ENCODE measurements around the gene KDM8. TPM values are rescaled to one million over a fixed set of nuclear protein-coding genes. Genes with fewer than 3 reads are reported as not detected.

KDM8 gene
- 1 to 10 TPM; 4.4 to 4.6 TPM for total RNA-seq
- long read RNA-seq, donor 1 = 0 reads
- long read RNA-seq, donor 2, partial matches to known transcripts = 0 of 1 reads
- long read RNA-seq, donor 2, other reads (novel, unspliced or antisense) = 0 of 1 reads

DNA sequence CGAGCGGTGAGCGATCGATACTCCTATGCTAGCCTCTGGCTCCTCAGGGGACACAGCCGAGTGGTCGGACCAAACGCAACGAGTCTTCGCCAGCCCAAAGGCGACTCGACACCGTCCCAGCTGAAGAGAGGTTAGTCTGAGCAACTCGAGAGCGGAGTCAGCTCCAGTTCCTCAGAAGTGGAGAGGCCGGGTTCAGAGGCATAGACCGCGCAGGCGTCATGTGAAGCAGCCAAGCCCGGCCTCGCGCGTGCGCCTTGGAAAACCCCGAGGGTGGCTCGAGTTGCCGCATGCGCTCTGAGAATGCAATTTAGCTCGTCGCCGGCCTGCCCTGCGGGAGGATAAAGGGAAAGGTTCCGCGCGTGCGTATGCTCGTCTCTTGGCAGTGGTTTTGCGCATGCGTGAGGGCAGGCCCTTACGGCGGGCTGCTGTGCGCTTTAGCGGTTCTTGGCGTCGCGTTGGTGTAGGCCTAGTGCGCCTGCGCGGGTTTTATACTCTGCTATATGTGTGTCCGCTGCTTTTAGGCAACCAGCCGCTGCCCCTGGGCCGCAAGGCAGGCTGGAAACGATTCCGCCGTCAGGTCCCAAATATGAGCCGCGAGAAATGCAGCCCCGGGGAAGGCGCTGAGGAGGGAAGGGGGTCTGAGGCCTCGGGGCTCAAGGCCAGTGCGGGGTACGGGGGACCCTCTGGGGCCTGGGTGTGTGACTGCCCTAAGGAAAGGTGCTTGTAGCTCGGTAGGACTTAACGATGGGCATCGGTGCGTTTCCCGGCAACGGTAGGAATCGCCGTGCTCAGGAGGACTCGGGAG is at the start of gene KDM8:
Gene KDM8 (plus strand): TSS at position 20 of the 805 bp plus-strand sequence. CDS start 6,598 bp downstream, outside the sequence.
- intact Hi-C loops (cut with DNase I) = no loop called here

DNA sequence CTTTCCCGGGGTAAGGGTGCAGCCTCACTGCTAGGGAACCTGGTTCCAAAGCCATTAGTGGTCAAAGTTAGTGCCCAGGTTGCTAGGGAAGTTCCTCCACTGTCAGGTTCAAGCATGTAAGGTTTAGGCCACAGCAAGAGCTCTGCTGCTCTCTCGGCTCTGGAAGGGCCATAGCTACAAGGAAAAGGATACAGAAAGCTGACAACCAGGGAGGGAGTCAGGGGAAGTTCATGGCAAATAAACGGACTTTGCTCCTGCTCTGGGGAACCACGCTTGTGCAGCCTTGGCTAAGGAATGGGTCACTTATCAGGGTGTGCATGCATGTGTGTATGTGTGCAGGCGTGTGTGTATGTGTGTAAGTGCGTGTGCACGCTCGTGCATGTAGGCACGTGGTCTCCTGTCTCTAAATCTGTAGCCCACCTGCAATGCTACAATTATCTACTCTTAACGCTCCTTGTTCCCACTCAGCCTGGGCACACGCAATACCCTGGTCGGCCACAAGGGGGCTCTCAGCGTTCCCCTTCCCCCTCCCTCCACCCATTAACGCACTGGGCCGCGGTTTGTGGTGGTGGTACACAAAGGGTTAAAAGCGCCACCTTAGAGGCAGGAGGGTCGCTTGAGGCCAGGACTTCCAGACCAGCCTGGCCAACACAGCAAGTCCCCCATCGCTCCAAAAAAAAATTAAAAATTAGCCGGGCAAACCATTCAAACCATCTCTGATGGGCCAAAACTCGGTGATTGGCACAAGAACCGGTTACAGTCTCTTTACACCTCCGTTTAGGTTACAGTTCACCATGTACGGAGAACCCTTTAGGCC is 48.4 kb upstream of the KDM8 start:
- DNase-seq (ENCODE audit: low spot score) = peak; percentile 89
- intact Hi-C loops (cut with DNase I) = loop anchor here in 1 of 2 donors (10.0 kb wide), 1 partner anchor 300 kb away; no protein-coding TSS in a partner anchor

More for the DNA sequence above, at the start of gene KDM8:
- peak; percentile 100 for DNase-seq (ENCODE audit: low spot score)

DNA sequence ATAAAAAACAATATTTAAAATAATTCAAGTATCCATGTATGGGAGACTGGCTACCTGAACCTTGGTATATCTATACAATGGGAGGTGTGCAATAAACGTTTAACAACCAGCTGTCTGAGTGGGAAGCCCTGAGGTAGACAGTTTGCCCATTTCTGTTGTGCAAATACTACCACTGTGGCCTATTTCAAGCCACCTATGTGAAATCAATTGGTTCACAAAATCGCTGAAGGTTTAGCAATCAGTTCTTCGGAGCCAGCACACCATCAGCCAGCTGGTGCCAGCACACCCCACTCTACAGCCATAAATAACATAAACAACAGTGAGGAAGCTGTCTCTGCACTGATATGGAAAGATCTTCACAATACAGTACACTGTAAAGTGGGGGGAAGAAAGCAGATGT is 46.7 kb upstream of the KDM8 start:
- intact Hi-C loops (cut with DNase I) = loop anchor here in 1 of 2 donors (10.0 kb wide), 1 partner anchor 298 kb away; no protein-coding TSS in a partner anchor
- no peak for DNase-seq (ENCODE audit: low spot score)

- intact Hi-C loops (cut with DNase I) = no loop called here
- DNase-seq (ENCODE audit: low spot score) = no peak
Observed at GRCh38 chr16:27161398-27161797, 41.9 kb upstream of the KDM8 start.

DNA sequence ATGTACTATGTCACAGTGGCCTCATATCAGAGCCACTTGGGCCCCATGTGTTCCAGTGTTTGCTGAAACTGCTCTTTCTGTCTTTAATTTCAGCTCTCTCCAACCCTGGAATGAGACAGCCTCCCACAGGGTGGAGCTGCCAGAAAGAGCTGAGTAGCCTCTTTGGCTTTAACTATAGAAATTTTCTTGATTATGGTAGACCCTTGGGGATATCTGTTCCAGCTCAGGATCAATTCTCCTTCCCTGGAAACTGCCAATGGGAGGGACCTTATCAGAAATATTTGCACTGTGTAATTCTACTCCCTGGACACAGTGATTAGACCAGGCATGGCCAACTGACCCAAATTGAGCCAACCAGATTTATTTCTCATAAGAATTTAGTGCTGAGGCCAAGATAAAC is 39.0 kb upstream of the KDM8 start:
- no peak for DNase-seq (ENCODE audit: low spot score)
- intact Hi-C loops (cut with DNase I) = no loop called here

GRCh38 chr16:27165576-27165975 is 37.8 kb upstream of the KDM8 start:
- intact Hi-C loops (cut with DNase I) = no loop called here
- no peak for DNase-seq (ENCODE audit: low spot score)

DNA sequence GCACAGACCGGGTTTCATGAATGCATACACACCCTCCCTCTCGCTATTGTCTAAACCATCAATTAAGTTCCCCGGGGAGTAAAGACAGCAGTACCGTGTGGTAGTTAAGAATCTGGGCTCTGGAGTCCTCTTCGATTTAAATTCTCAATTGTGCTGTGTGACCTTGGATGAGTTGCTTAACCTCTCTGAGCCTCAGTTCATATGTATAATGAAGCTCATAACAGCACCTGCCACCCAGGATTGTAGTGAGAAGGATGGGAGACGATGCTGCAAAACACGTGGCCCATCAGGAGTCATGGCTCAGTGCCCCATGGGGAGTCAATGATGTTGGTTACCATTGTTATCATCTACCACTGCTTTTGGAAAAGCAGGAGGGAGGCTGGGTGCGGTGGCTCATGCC is 34.5 kb upstream of the KDM8 start:
- DNase-seq (ENCODE audit: low spot score) = no peak
- intact Hi-C loops (cut with DNase I) = no loop called here

DNA sequence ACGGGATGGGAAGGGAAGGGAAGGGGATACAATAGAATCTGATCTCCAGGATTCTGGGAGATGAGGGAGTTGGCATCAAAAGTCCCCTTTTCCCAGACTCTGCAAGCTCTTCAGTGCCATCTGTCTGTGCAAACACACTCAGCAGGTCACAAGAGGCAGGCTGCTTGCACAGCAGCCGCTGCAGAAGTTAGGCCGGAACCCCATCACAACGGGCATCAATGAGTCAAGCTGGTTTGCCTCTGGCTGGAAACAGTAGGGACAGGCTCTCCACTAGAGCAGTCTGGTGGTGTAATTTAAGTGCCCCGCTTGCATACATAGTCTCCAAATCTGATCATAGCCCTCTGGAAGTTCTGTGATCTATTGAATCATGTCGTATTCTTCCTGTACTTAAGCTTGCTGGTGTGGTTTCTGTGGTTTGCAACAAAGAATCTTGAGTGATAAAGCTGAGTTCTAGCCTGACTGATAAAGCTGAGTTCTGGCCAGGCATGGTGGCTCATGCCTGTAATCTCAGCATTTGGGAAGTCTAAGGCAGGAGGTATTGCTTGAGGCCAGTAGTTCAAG is 33.7 kb upstream of the KDM8 start:
- DNase-seq (ENCODE audit: low spot score) = no peak
- intact Hi-C loops (cut with DNase I) = loop anchor here in 1 of 2 donors (2.0 kb wide), 1 partner anchor 199 kb away; no protein-coding TSS in a partner anchor

GRCh38 chr16:27171584-27171983 is 31.7 kb upstream of the KDM8 start:
- no peak for DNase-seq (ENCODE audit: low spot score)
- intact Hi-C loops (cut with DNase I) = loop anchor here in 1 of 2 donors (2.0 kb wide), 1 partner anchor 197 kb away; no protein-coding TSS in a partner anchor

DNA sequence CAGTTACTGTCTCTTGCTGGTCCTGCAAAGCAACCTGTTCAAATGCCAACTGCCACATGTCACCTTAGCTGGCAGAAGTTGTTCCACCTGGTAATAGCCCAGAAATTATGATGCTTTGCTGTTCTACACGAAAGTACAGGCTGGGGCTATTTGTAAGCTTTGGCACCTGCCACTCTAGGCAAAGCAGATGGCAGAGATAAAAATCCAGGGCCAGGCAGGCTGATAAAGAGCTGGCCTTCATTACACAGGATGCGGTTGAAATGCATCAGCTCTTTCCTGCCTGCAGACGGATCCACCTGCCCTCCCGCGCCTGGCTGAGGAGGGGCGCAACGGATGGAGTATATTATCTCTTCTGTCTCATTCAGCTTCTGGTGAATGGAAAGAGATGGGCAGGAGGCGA is 29.3 kb upstream of the KDM8 start:
- intact Hi-C loops (cut with DNase I) = no loop called here
- DNase-seq (ENCODE audit: low spot score) = no peak

DNA sequence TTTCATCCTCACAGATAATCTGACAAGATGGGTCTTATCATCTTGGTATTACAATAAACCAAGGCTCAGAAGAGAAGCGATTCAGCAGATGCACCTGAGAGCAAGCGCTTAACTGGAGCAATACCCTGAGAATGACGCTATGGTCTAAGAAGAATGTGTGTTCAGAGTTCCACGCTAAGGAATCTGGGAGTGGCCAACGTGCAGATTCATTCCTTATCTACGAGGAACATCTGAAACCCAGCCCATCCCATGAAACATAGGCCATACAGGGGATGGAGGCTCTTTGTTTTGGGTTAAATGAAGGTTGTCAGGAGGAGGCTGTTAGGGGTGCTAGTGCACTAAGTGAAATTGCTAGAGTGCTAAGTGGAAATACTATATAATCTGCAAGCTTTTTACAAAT is 28.5 kb upstream of the KDM8 start:
- DNase-seq (ENCODE audit: low spot score) = no peak
- intact Hi-C loops (cut with DNase I) = loop anchor here in 1 of 2 donors (5.0 kb wide), 1 partner anchor 193 kb away; no protein-coding TSS in a partner anchor

- no peak for DNase-seq (ENCODE audit: low spot score)
- intact Hi-C loops (cut with DNase I) = loop anchor here in 1 of 2 donors (5.0 kb wide), 1 partner anchor 191 kb away; no protein-coding TSS in a partner anchor
Observed at GRCh38 chr16:27175888-27176287, 27.4 kb upstream of the KDM8 start.

DNA sequence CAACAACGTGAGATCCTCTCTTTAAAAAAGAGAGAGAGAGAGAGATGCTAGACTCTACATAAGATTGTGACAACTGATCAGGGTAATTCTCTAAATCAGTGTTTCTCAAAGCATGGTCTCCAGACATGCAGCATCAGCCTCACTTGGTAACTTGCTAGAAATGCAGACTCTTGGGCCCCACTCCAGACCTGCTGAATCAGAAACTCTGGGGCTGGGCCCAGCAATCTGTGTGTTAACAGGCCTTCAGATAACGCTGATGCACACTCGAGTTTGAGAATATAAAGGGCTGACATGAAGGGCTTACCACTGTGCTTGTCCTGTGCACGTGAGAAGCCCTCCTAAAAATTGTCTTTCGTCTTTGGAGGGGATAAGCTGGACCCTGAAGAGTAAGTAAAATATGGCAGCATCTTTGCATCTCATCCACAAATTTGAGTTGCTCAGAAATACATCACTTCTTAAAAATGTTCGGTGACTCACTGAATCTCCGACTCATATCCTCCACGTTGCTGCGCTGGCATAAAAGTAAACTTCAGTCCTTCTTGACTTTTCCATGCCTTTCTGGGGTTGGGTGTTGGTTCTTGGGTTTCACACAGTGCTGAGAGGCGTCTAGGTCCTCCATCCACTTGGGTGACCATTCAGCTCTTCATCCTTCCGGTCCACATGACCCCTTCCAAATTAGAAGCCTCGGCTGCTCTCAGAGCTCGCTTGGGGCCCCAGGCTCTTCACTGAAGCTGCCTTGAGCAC is 26.1 kb upstream of the KDM8 start:
- intact Hi-C loops (cut with DNase I) = loop anchor here in 1 of 2 donors (5.0 kb wide), 1 partner anchor 190 kb away; no protein-coding TSS in a partner anchor
- DNase-seq (ENCODE audit: low spot score) = no peak

DNA sequence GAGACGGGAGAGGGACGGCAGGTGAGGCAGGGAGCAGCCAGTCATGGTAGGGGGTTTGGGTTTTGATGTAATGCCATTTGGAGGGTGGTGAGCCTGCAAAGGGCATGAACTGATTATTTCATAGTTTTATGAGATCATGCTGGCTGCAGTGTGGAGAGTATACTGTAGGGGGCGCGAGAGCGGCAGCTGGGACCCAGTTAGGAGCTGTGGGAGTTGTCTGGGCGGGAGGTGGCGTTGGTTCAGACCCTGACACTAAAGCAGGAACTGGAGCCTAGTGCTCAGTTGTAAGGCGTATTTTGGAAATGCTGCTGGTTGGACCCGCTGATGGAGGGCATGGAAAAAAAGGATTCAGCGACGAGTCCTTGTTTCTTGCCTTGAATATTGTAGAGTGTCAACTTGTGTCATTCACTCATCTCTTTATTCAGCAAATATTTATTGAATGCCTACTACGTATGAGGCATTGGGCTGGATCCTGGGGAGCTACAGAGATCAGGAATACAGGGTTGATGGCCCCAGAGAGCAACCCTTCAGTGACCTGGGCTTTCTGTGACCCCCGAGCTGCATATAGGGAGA is 23.7 kb upstream of the KDM8 start:
- intact Hi-C loops (cut with DNase I) = loop anchor here (5.0 to 10.0 kb wide), 2 partner anchors 188 to 275 kb away; no protein-coding TSS in a partner anchor
- peak; percentile 96 for DNase-seq (ENCODE audit: low spot score)

- intact Hi-C loops (cut with DNase I) = loop anchor here in 1 of 2 donors (10.0 kb wide), 1 partner anchor 274 kb away; no protein-coding TSS in a partner anchor
- DNase-seq (ENCODE audit: low spot score) = no peak
Observed at GRCh38 chr16:27181019-27181790, 22.1 kb upstream of the KDM8 start.

GRCh38 chr16:27182906-27183405 is 20.4 kb upstream of the KDM8 start:
- DNase-seq (ENCODE audit: low spot score) = no peak
- intact Hi-C loops (cut with DNase I) = loop anchor here in 1 of 2 donors (10.0 kb wide), 1 partner anchor 272 kb away; no protein-coding TSS in a partner anchor

- DNase-seq (ENCODE audit: low spot score) = no peak
- intact Hi-C loops (cut with DNase I) = loop anchor here in 1 of 2 donors (5.0 to 10.0 kb wide), 2 partner anchors 269 to 1928 kb away; partner anchors contain the start of gene ZKSCAN2
Observed at GRCh38 chr16:27185776-27186130, 17.6 kb upstream of the KDM8 start.

Measured in posterior vena cava (tissue), 2 donors.